Measurements from ENCODE around the gene HIGD2A. TPM values are rescaled to one million over a fixed set of nuclear protein-coding genes. Genes with fewer than 3 reads are reported as not detected.

The HIGD2A gene
- total RNA-seq, 1 experiment from 2014 or later = 72.6 TPM

DNA sequence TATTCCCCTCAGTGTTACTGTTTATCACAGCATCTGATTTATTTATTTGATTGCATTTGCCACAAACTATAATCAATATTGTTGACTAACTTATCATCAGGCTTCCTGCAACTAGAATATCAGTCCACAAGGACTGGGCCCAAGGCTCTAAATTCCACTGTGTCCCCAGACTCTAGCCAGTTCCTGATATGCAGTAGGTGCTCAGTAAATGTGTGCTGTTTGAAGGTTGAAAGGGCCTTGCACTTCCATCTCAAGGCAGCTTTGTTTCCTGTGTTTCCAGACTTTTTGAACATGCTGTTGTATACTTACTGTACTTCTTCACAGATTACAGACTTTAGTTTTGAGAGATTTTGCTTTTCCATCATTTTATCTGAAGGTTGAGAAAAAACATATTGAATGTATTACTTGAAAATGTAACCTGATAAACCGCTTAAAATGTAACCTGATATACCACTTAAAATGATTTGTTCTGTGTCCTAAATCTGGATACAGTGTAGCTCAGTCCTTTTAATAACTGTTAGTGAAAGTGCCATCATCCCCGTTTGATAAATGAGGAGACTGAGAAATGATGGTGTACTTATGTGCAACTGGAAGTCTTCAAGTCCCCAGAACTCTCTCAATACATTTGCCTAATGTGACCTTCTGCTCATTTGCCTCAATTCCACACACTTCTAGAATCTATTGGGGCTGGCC is 45.6 kb upstream of the HIGD2A start:
- no peaks in the 10 kb centered on the region for H3K4me1 Mint-ChIP-seq (ENCODE audit: low read depth, unreplicated experiment)

DNA sequence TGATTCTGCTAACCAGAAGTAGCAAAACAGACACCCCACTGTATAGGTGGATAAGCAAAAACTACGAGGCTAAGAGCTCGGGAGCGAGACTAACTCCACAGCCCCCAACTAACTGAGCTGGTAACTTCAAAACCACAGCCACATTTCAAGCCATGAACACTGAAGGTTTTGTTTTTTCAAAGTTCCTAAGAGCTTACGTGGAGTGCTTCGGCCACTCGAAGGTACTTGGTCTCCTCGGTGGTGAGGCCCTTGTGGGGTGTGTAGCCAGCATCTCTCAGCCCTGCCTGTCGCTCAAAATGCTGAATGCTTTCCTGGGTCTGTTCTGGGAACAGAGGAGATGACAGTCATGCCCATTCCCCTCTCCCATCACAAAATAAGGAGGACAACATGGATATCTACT is 38.1 kb upstream of the HIGD2A start:
- DNase-seq = no peak
- Mint-ChIP-seq H3K27ac (ENCODE audit: unreplicated experiment) (no peak overlapping the region), H3K4me1 (ENCODE audit: low read depth, unreplicated experiment) (no peaks in the 10 kb centered on the region), H3K4me3 (ENCODE audit: low read depth, unreplicated experiment) (no peak overlapping the region), H3K27me3 (ENCODE audit: unreplicated experiment) (no peaks in the 10 kb centered on the region), H3K36me3 (ENCODE audit: insufficient read depth, unreplicated experiment) (peaks cover 53% of the 10 kb centered on the region), H3K9me3 (ENCODE audit: low read depth, unreplicated experiment) (no peaks in the 10 kb centered on the region)
- TF ChIP-seq, protein P1, sequence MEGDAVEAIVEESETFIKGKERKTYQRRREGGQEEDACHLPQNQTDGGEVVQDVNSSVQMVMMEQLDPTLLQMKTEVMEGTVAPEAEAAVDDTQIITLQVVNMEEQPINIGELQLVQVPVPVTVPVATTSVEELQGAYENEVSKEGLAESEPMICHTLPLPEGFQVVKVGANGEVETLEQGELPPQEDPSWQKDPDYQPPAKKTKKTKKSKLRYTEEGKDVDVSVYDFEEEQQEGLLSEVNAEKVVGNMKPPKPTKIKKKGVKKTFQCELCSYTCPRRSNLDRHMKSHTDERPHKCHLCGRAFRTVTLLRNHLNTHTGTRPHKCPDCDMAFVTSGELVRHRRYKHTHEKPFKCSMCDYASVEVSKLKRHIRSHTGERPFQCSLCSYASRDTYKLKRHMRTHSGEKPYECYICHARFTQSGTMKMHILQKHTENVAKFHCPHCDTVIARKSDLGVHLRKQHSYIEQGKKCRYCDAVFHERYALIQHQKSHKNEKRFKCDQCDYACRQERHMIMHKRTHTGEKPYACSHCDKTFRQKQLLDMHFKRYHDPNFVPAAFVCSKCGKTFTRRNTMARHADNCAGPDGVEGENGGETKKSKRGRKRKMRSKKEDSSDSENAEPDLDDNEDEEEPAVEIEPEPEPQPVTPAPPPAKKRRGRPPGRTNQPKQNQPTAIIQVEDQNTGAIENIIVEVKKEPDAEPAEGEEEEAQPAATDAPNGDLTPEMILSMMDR (IDR thresholded peaks at IDR 0.05; ENCODE audit: unreplicated experiment) = no peak
- intact Hi-C loops (cut with micrococcal nuclease; ENCODE audit: unreplicated experiment) = no loop called here
- CTCF ChIA-PET = interaction anchor here (0.5 kb wide), 1 partner anchor 38 kb away, joined by 3 read pairs; no protein-coding TSS in a partner anchor
- no TSS peak for BruUV-seq (replicated peaks)

More for the DNA sequence above, 45.6 kb upstream of the HIGD2A start:
- TF ChIP-seq, protein P1 (IDR thresholded peaks at IDR 0.05; ENCODE audit: unreplicated experiment) = no peak
- CTCF ChIA-PET = interaction anchor here (0.6 kb wide), 1 partner anchor 1164 kb away, joined by 4 read pairs; no protein-coding TSS in a partner anchor
- intact Hi-C loops (cut with micrococcal nuclease; ENCODE audit: unreplicated experiment) = no loop called here
- H3K4me3 Mint-ChIP-seq (ENCODE audit: low read depth, unreplicated experiment) = no peak overlapping the region
- H3K27me3 Mint-ChIP-seq (ENCODE audit: unreplicated experiment) = no peaks in the 10 kb centered on the region
- no peaks in the 10 kb centered on the region for H3K9me3 Mint-ChIP-seq (ENCODE audit: low read depth, unreplicated experiment)
- no peak overlapping the region for H3K27ac Mint-ChIP-seq (ENCODE audit: unreplicated experiment)
- no TSS peak for BruUV-seq (replicated peaks)
- no peak for DNase-seq
- H3K36me3 Mint-ChIP-seq (ENCODE audit: insufficient read depth, unreplicated experiment) = peaks cover 8% of the 10 kb centered on the region

DNA sequence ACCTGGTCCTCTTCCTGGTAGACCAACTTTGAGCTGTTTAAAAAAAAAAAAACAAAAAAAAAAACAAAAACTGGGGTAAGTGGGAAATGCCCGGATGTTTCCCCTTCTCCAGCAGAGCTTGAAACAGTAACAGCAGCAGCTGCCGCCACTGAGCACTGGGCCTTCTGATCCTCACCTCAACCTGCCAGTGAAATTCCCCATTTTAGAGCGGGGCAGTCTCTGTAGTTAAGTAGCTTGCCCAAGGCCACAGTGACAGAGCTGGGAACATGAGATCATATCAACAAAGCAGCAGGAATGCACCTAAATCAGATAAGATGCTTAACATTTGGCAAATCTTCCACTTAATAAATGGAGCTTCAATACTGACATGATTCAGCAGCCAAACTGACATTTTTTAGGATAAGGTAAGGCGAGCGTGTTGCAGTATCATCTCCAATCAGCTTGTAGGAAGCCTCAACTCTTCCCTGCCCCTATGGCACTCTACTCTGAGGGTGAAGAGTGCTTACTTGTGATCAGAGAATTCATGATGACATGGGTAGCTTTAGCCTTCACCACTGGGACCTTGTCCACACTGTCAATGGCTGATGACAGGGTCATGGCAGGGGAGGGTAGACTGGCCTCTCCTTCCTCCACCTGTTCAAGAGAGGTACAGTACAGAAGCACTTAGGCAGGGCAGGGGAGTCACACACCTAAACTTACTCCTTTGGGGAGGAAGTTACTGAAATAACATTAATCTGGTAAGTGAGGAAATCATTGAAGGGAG is 36.3 kb upstream of the HIGD2A start:
- intact Hi-C loops (cut with micrococcal nuclease; ENCODE audit: unreplicated experiment) = no loop called here
- Mint-ChIP-seq H3K4me1 (ENCODE audit: low read depth, unreplicated experiment) (no peaks in the 10 kb centered on the region), H3K36me3 (ENCODE audit: insufficient read depth, unreplicated experiment) (peaks cover 48% of the 10 kb centered on the region), H3K27ac (ENCODE audit: unreplicated experiment) (no peak overlapping the region), H3K4me3 (ENCODE audit: low read depth, unreplicated experiment) (no peak overlapping the region), H3K27me3 (ENCODE audit: unreplicated experiment) (no peaks in the 10 kb centered on the region), H3K9me3 (ENCODE audit: low read depth, unreplicated experiment) (no peaks in the 10 kb centered on the region)
- no peak for DNase-seq
- CTCF ChIA-PET = interaction anchor here (1.0 kb wide), 1 partner anchor 10 kb away, joined by 3 read pairs; no protein-coding TSS in a partner anchor
- no TSS peak for BruUV-seq (replicated peaks)
- TF ChIP-seq, protein P1 (IDR thresholded peaks at IDR 0.05; ENCODE audit: unreplicated experiment) = no peak

DNA sequence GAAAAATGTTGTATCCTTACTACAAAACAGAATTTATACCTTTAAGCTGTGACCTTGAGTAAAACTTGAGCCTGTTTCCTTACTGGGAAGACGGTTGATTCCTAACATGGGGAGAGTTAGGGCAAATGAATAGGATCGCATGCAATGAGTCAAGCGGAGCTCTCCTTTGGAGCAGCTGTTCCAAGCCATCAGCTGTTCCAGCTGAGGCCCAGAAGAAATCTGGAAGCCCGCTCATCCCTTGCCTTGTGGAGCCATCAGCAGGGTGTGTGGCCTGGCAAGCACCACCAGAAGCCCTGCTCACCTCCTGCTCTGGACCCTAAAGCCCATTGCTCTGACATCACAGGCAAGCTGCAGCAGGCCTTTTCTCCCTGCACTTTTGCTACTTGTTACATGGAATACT is 35.0 kb upstream of the HIGD2A start:
- Mint-ChIP-seq H3K9me3 (ENCODE audit: low read depth, unreplicated experiment) (no peaks in the 10 kb centered on the region), H3K27me3 (ENCODE audit: unreplicated experiment) (no peaks in the 10 kb centered on the region), H3K4me1 (ENCODE audit: low read depth, unreplicated experiment) (no peaks in the 10 kb centered on the region), H3K36me3 (ENCODE audit: insufficient read depth, unreplicated experiment) (peaks cover 40% of the 10 kb centered on the region), H3K27ac (ENCODE audit: unreplicated experiment) (no peak overlapping the region), H3K4me3 (ENCODE audit: low read depth, unreplicated experiment) (no peak overlapping the region)
- TF ChIP-seq, protein P1 (IDR thresholded peaks at IDR 0.05; ENCODE audit: unreplicated experiment) = no peak
- intact Hi-C loops (cut with micrococcal nuclease; ENCODE audit: unreplicated experiment) = no loop called here
- no peak for DNase-seq
- BruUV-seq (replicated peaks) = no TSS peak
- CTCF ChIA-PET = no interaction called here
